HCT116 (cell line): Measurements from ENCODE around the gene CTNND2. TPM values are rescaled to one million over a fixed set of nuclear protein-coding genes. Genes with fewer than 3 reads are reported as not detected.

Experiments used
- ATAC-seq: fragments of 200-7000 bp; cut with Tn5 transposase; 2 replicates; pipeline ENCODE4 v1.9.1; 2020; ENCODE audit warnings: mild to moderate bottlenecking, moderate library complexity
- BruUV-seq: library from RNA; stranded (reverse); fragments of 400-500 nt; replicated peaks from 2 replicates; lab custom pipeline; 2021; lab: Mats Ljungman, UMichigan
- CTCF ChIA-PET: fragments of 300-600 bp; sonication (Branson Sonifier 250); formaldehyde crosslinking; loops from one replicate; lab custom pipeline; 2021; ENCODE audit warnings: antibody characterized with exemption; lab: Charles Lee
- POLR2A ChIA-PET: fragments of 300-600, 350-600 bp; sonication (Branson Sonifier 250); formaldehyde crosslinking; loops from one replicate; lab custom pipeline; 2021; ENCODE audit warnings: antibody characterized with exemption; lab: Charles Lee
- RAD21 ChIA-PET, 2 experiments: fragments of 300-600 bp; sonication (Branson Sonifier 250); formaldehyde crosslinking; loops; one replicate each; lab custom pipeline; 2023; ENCODE audit warnings: low total read pairs in 2 of 2; ENCODE audit not compliant: uncharacterized antibody in 2 of 2, unreplicated experiment in 2 of 2, low non-redundant PET in 1 of 2; lab: Charles Lee
- DNase-seq: peaks from one replicate; pipeline ENCODE4 v3.0.0-alpha.2; 2010; ENCODE audit warnings: low read depth, low spot score
- H2AFZ ChIP-seq: fragments of 200-600 bp; shearing (Covaris generic), sonication (generic); 2 replicates; pipeline ENCODE4 v1.6.1; 2017; ENCODE audit warnings: low read depth, mixed run types, mixed read lengths, antibody characterized with exemption, low read length; ENCODE audit not compliant: poor library complexity, severe bottlenecking
- H3K27ac ChIP-seq: 2 replicates; pipeline ENCODE4 v1.5.1; 2012; ENCODE audit warnings: low read depth, low read length
- H3K27me3 ChIP-seq: fragments of 200-600 bp; sonication (generic); 2 replicates; pipeline ENCODE4 v1.6.1; 2016; ENCODE audit warnings: mixed run types, low read length, mixed read lengths; ENCODE audit not compliant: insufficient read depth
- H3K36me3 ChIP-seq, 2 experiments: fragments of 200-500 bp in 1 of 2; fragments of 200-600 bp in 1 of 2; sonication (Bioruptor generic) in 1 of 2; sonication (generic) in 1 of 2; 2 replicates each; pipeline versions ENCODE4 v1.5.1 to v1.6.1; 2014 to 2016; ENCODE audit warnings: low read length in 2 of 2, inconsistent platforms in 1 of 2, mixed read lengths in 1 of 2, mixed run types in 1 of 2; ENCODE audit not compliant: insufficient read depth in 2 of 2, control insufficient read depth in 1 of 2
- H3K4me1 ChIP-seq, 2 experiments: fragments of 200-600 bp in 1 of 2; sonication (generic) in 1 of 2; 2 replicates each; pipeline versions ENCODE4 v1.5.1 to v1.6.1; 2012 to 2017; ENCODE audit warnings: low read length in 2 of 2, inconsistent platforms in 1 of 2, mild to moderate bottlenecking in 1 of 2, mixed read lengths in 1 of 2, mixed run types in 1 of 2, moderate library complexity in 1 of 2; ENCODE audit not compliant: insufficient read depth in 2 of 2, control insufficient read depth in 1 of 2
- H3K4me2 ChIP-seq: fragments of 200-600 bp; sonication (generic); 2 replicates; pipeline ENCODE4 v1.6.1; 2017; ENCODE audit warnings: mixed run types, low read length, mixed read lengths
- H3K4me3 ChIP-seq, 2 experiments: fragments of 200-600 bp in 1 of 2; sonication (generic) in 1 of 2; replicated peaks in 1 of 2; 2 replicates each; pipeline ENCODE4 v1.5.1; 2011 to 2016; ENCODE audit warnings: low read length in 2 of 2, control low read depth in 1 of 2, low read depth in 1 of 2, mild to moderate bottlenecking in 1 of 2, mixed read lengths in 1 of 2, mixed run types in 1 of 2
- H3K79me2 ChIP-seq: fragments of 200-600 bp; sonication (generic); 2 replicates; pipeline ENCODE4 v1.6.1; 2017; ENCODE audit warnings: mild to moderate bottlenecking, mixed run types, low read length, moderate library complexity, mixed read lengths; ENCODE audit not compliant: insufficient read depth
- H3K9ac ChIP-seq: fragments of 200-600 bp; sonication (generic); 2 replicates; pipeline ENCODE4 v1.6.1; 2016; ENCODE audit warnings: low read length, mixed read lengths
- H3K9me2 ChIP-seq: fragments of 200-600 bp; sonication (generic), shearing (Covaris generic); 2 replicates; pipeline ENCODE4 v1.6.1; 2017; ENCODE audit warnings: mixed run types, mild to moderate bottlenecking, moderate library complexity; ENCODE audit not compliant: insufficient read depth
- H3K9me3 ChIP-seq, 2 experiments: fragments of 200-500 bp in 1 of 2; fragments of 200-600 bp in 1 of 2; sonication (Bioruptor generic) in 1 of 2; sonication (generic) in 1 of 2; 2 replicates each; pipeline ENCODE4 v1.6.1; 2014 to 2017; ENCODE audit warnings: low read length in 2 of 2, mixed read lengths in 2 of 2, inconsistent platforms in 1 of 2, low read depth in 1 of 2, mild to moderate bottlenecking in 1 of 2, mixed run types in 1 of 2, moderate library complexity in 1 of 2; ENCODE audit not compliant: control insufficient read depth in 1 of 2, insufficient read depth in 1 of 2
- H4K20me1 ChIP-seq: fragments of 200-600 bp; sonication (generic), shearing (Covaris generic); 2 replicates; pipeline ENCODE4 v1.6.1; 2017; ENCODE audit warnings: mixed run types, mild to moderate bottlenecking, moderate library complexity; ENCODE audit not compliant: insufficient read depth
- EZH2 ChIP-seq: fragments of 200-600 bp; sonication (generic); IDR thresholded peaks from 2 replicates; pipeline ENCODE4 v1.6.1; 2017; ENCODE audit warnings: antibody characterized with exemption, mixed run types
- JUND ChIP-seq: IDR thresholded peaks from 2 replicates; pipeline ENCODE4 v1.6.1; 2012
- POLR2AphosphoS5 ChIP-seq: IDR thresholded peaks from 2 replicates; pipeline ENCODE4 v1.6.1; 2011; ENCODE audit warnings: mild to moderate bottlenecking, low read depth, low read length, moderate library complexity
- RAD21 ChIP-seq: IDR thresholded peaks from 2 replicates; pipeline ENCODE4 v1.6.1; 2012; ENCODE audit warnings: low read depth, mild to moderate bottlenecking
- SIN3A ChIP-seq: IDR thresholded peaks from 2 replicates; pipeline ENCODE4 v1.6.1; 2012; ENCODE audit warnings: low read depth
- TCF7L2 ChIP-seq: IDR thresholded peaks from 2 replicates; pipeline ENCODE4 v1.7.0; 2011; ENCODE audit warnings: borderline replicate concordance, inconsistent platforms; ENCODE audit not compliant: insufficient read depth, insufficient read length; ENCODE audit errors: extremely low read depth
- YY1 ChIP-seq: IDR thresholded peaks from 2 replicates; pipeline ENCODE4 v1.6.1; 2011; ENCODE audit warnings: low read length, low read depth, moderate library complexity, mild to moderate bottlenecking; ENCODE audit not compliant: insufficient replicate concordance; ENCODE audit errors: extremely low read depth
- intact Hi-C: fragments of 100-400 bp; cut with micrococcal nuclease; formaldehyde crosslinking; loops from 2 replicates; pipeline ENCODE4 v1.10.0; 2022
- total RNA-seq: library from RNA; stranded (reverse); gene quantifications from one replicate; pipeline ENCODE4 v1.2.1, GENCODE V29; 2021; ENCODE audit not compliant: unreplicated experiment
- TF ChIP-seq, protein P1 (sequence below): IDR thresholded peaks from 2 replicates; pipeline ENCODE4 v1.6.1; 2011; ENCODE audit warnings: mild to moderate bottlenecking, low read length, moderate library complexity; ENCODE audit not compliant: insufficient replicate concordance; ENCODE audit errors: extremely low read depth
- TF ChIP-seq, protein P2 (sequence below): IDR thresholded peaks from 2 replicates; pipeline ENCODE4 v1.6.1; 2012
- TF ChIP-seq, protein P3 (sequence below): IDR thresholded peaks from 2 replicates; pipeline ENCODE4 v1.6.1; 2012; ENCODE audit warnings: low read depth

Gene CTNND2
- total RNA-seq, 1 experiment from 2014 or later: not detected

DNA sequence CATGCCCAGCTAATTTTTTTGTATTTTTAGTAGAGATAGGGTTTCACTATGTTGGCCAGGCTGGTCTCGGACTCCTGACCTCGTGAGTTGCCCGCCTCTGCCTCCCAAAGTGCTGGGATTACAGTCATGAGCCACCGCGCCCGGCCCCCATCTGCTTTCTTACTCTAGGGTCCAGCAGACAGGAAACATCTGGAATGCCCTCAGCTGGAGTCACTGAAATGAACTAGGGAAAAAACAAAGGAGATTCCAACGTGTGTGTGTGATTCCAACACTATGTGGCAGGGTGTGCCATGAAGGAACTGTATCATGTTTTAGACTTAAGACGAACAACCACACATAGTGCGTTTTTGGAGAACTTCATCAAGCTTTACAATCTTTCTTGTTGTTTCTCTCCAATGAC lies 603.1 kb downstream of the CTNND2 start (continued):
- TF ChIP-seq, protein P1, sequence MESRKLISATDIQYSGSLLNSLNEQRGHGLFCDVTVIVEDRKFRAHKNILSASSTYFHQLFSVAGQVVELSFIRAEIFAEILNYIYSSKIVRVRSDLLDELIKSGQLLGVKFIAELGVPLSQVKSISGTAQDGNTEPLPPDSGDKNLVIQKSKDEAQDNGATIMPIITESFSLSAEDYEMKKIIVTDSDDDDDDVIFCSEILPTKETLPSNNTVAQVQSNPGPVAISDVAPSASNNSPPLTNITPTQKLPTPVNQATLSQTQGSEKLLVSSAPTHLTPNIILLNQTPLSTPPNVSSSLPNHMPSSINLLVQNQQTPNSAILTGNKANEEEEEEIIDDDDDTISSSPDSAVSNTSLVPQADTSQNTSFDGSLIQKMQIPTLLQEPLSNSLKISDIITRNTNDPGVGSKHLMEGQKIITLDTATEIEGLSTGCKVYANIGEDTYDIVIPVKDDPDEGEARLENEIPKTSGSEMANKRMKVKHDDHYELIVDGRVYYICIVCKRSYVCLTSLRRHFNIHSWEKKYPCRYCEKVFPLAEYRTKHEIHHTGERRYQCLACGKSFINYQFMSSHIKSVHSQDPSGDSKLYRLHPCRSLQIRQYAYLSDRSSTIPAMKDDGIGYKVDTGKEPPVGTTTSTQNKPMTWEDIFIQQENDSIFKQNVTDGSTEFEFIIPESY: no peak
- TF ChIP-seq, protein P2, sequence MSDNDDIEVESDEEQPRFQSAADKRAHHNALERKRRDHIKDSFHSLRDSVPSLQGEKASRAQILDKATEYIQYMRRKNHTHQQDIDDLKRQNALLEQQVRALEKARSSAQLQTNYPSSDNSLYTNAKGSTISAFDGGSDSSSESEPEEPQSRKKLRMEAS: no peak
- TF ChIP-seq POLR2AphosphoS5: no peak

DNA sequence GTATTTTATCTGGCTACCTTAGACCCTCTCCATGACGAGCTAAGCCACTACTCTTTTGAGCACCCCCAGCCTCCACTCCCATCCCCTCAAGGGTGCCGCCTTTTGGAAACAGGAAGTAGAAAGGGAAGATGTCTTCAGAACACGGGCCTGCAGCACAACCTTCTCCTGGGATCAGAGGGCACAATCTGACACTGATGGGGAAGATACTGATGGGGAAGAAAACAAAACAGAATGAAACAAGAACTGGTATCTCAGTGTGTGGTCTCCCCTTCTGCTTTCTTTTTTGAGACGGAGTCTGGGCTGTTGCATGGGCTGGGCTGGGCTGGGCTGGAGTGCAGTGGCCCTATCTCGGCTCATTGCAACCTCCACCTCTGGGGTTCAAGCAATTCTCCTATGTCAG lies 603.5 kb downstream of the CTNND2 start:
- no peaks in the 10 kb centered on the region for H4K20me1 ChIP-seq
- H2AFZ ChIP-seq: no peak overlapping the region
- ChIA-PET RAD21 (no interaction called here), POLR2A (no interaction called here), CTCF (no interaction called here)
- H3K27ac ChIP-seq: no peak overlapping the region
- no peaks in the 10 kb centered on the region for H3K36me3 ChIP-seq
- no peaks in the 10 kb centered on the region for H3K9me3 ChIP-seq
- H3K4me3 ChIP-seq: no peak overlapping the region
- no peak for DNase-seq
- no peak overlapping the region for H3K9ac ChIP-seq
- no peak for ATAC-seq
- H3K4me1 ChIP-seq: no peaks in the 10 kb centered on the region
- no peak for TF ChIP-seq RAD21
- no peaks in the 10 kb centered on the region for H3K27me3 ChIP-seq
- H3K9me2 ChIP-seq: no peaks in the 10 kb centered on the region
- intact Hi-C loops: no loop called here
- no peaks in the 10 kb centered on the region for H3K79me2 ChIP-seq
- no TSS peak for BruUV-seq
- H3K4me2 ChIP-seq: no peak overlapping the region

DNA sequence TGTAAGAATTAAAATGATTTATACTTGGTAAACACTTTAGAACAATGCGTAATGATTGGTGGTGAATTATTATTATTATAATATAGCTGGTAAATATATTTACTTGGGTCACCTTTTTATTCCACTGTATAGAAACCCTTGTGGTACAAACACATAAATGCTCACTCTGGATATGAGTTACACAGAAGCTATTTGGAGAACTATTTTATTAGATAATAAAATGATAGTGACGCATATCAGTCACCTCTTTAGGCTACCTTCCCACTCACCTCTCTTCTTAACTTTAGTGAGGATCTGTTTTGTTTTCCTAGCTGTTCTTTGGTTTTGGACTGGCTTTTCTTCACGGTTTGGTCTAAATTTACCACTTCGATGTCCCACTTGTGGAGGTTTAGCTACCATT lies 605.4 kb downstream of the CTNND2 start:
- no peak overlapping the region for H3K27ac ChIP-seq
- TF ChIP-seq, protein P2: no peak
- TF ChIP-seq, protein P3, sequence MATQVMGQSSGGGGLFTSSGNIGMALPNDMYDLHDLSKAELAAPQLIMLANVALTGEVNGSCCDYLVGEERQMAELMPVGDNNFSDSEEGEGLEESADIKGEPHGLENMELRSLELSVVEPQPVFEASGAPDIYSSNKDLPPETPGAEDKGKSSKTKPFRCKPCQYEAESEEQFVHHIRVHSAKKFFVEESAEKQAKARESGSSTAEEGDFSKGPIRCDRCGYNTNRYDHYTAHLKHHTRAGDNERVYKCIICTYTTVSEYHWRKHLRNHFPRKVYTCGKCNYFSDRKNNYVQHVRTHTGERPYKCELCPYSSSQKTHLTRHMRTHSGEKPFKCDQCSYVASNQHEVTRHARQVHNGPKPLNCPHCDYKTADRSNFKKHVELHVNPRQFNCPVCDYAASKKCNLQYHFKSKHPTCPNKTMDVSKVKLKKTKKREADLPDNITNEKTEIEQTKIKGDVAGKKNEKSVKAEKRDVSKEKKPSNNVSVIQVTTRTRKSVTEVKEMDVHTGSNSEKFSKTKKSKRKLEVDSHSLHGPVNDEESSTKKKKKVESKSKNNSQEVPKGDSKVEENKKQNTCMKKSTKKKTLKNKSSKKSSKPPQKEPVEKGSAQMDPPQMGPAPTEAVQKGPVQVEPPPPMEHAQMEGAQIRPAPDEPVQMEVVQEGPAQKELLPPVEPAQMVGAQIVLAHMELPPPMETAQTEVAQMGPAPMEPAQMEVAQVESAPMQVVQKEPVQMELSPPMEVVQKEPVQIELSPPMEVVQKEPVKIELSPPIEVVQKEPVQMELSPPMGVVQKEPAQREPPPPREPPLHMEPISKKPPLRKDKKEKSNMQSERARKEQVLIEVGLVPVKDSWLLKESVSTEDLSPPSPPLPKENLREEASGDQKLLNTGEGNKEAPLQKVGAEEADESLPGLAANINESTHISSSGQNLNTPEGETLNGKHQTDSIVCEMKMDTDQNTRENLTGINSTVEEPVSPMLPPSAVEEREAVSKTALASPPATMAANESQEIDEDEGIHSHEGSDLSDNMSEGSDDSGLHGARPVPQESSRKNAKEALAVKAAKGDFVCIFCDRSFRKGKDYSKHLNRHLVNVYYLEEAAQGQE: no peak
- no peak for TF ChIP-seq RAD21
- no peak for TF ChIP-seq YY1
- no peak for TF ChIP-seq EZH2
- no peak for TF ChIP-seq SIN3A
- TF ChIP-seq TCF7L2: no peak
- TF ChIP-seq JUND: no peak
- POLR2A ChIA-PET: no interaction called here
- H3K4me1 ChIP-seq: no peaks in the 10 kb centered on the region
- no peaks in the 10 kb centered on the region for H3K9me2 ChIP-seq
- no peak overlapping the region for H3K9ac ChIP-seq
- H2AFZ ChIP-seq: no peak overlapping the region
- no peak overlapping the region for H3K4me2 ChIP-seq
- H3K9me3 ChIP-seq: no peaks in the 10 kb centered on the region
- intact Hi-C loops: no loop called here
- RAD21 ChIA-PET: no interaction called here
- CTCF ChIA-PET: no interaction called here
- DNase-seq: no peak
- no peak for ATAC-seq
- no peaks in the 10 kb centered on the region for H3K36me3 ChIP-seq
- H3K27me3 ChIP-seq: no peaks in the 10 kb centered on the region
- H3K79me2 ChIP-seq: no peaks in the 10 kb centered on the region
- H3K4me3 ChIP-seq: no peak overlapping the region
- BruUV-seq: no TSS peak
- no peaks in the 10 kb centered on the region for H4K20me1 ChIP-seq
